ENCODE measurements around the gene MS4A6A. TPM values are rescaled to one million over a fixed set of nuclear protein-coding genes. Genes with fewer than 3 reads are reported as not detected.

MS4A6A gene
- total RNA-seq, 3 donors from 2014 or later (not counting 1 experiment from before 2014, with no cell fraction given) = 1.8 to 27.2 (median 11.8) TPM

DNA sequence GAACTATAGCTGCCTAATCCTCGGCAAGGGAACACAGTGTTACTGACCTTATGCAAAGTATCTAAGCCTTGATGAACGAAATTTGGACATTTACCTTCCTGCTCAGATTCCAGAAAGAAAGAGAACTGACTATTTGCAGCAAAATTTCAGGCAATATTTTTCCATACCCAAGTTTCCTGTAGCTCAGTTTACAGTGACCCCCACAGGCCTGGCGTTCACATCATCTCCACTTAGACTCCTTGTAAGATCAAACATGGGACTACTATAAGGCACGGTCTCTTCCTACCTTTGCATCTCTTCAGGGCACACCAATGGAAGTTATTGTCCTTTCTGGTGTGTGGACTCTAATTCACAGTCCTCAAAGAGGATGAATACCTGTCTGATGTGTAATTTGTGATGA is 21.1 kb downstream of the MS4A6A start:
- 77% methylated on average over 4 of the region's 4 CpGs for WGBS (ENCODE audit: insufficient coverage)
- H3K27me3 ChIP-seq (ENCODE audit: control insufficient read depth, insufficient read depth, low read length) = no peaks in the 10 kb centered on the region
- H3K27ac ChIP-seq (ENCODE audit: low read length) = no peak overlapping the region
- Mint-ChIP-seq H3K36me3 (no peaks in the 10 kb centered on the region), H3K27me3 (ENCODE audit: low read depth in 2 of 2) (peaks cover 5 to 19% of the 10 kb centered on the region in 2 donors), H3K4me1 (no peaks in the 10 kb centered on the region), H3K4me3 (no peak overlapping the region), H3K27ac (no peak overlapping the region), H3K9me3 (no peaks in the 10 kb centered on the region)
- H3K36me3 ChIP-seq (ENCODE audit: control insufficient read depth, insufficient read depth, low read length) = no peaks in the 10 kb centered on the region
- H3K9me3 ChIP-seq (ENCODE audit: control insufficient read depth, insufficient read depth, low read length) = no peaks in the 10 kb centered on the region
- H3K4me1 ChIP-seq (ENCODE audit: control insufficient read depth, insufficient read depth, low read length) = no peaks in the 10 kb centered on the region
- no peak overlapping the region for H3K4me3 ChIP-seq (ENCODE audit: low read length)
- intact Hi-C loops (cut with micrococcal nuclease) = no loop called here
- no peak for DNase-seq
- TF ChIP-seq, protein P1, sequence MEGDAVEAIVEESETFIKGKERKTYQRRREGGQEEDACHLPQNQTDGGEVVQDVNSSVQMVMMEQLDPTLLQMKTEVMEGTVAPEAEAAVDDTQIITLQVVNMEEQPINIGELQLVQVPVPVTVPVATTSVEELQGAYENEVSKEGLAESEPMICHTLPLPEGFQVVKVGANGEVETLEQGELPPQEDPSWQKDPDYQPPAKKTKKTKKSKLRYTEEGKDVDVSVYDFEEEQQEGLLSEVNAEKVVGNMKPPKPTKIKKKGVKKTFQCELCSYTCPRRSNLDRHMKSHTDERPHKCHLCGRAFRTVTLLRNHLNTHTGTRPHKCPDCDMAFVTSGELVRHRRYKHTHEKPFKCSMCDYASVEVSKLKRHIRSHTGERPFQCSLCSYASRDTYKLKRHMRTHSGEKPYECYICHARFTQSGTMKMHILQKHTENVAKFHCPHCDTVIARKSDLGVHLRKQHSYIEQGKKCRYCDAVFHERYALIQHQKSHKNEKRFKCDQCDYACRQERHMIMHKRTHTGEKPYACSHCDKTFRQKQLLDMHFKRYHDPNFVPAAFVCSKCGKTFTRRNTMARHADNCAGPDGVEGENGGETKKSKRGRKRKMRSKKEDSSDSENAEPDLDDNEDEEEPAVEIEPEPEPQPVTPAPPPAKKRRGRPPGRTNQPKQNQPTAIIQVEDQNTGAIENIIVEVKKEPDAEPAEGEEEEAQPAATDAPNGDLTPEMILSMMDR (IDR thresholded peaks at IDR 0.05) = no peak
- no peak for ATAC-seq

DNA sequence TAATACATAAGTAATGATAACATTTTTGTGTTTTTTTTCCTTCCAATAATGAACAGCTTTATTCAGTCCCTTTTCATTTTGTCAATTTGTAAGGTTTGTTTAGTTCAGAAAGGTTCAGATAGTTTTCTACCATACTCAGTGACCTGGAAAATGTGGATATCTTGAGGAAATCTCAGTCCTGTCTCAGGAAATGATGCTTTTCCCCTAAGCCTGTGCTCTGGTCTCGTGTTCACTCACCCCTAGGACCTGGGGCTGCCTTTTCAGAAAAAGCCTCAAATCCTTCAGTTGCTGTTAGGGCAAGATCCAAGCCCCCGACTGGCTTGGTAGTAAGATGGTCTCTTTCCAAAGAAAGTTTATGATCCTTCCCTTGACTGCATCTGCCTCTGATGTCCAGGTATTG is 21.8 kb downstream of the MS4A6A start:
- DNase-seq (no peak), ATAC-seq (no peak)
- Histone ChIP-seq H3K9me3 (ENCODE audit: control insufficient read depth, insufficient read depth, low read length) (no peaks in the 10 kb centered on the region), H3K27me3 (ENCODE audit: control insufficient read depth, insufficient read depth, low read length) (no peaks in the 10 kb centered on the region), H3K4me3 (ENCODE audit: low read length) (no peak overlapping the region), H3K36me3 (ENCODE audit: control insufficient read depth, insufficient read depth, low read length) (no peaks in the 10 kb centered on the region), H3K4me1 (ENCODE audit: control insufficient read depth, insufficient read depth, low read length) (no peaks in the 10 kb centered on the region), H3K27ac (ENCODE audit: low read length) (no peak overlapping the region)
- TF ChIP-seq, protein P1 (IDR thresholded peaks at IDR 0.05) = no peak
- Mint-ChIP-seq H3K27ac (no peak overlapping the region), H3K9me3 (no peaks in the 10 kb centered on the region), H3K36me3 (no peaks in the 10 kb centered on the region), H3K4me1 (peaks cover 3% of the 10 kb centered on the region in 2 donors), H3K4me3 (no peak overlapping the region), H3K27me3 (ENCODE audit: low read depth in 2 of 2) (peaks cover 5 to 18% of the 10 kb centered on the region in 2 donors)
- intact Hi-C loops (cut with micrococcal nuclease) = no loop called here
- 72% methylated on average over 2 of the region's 2 CpGs for WGBS (ENCODE audit: insufficient coverage)

DNA sequence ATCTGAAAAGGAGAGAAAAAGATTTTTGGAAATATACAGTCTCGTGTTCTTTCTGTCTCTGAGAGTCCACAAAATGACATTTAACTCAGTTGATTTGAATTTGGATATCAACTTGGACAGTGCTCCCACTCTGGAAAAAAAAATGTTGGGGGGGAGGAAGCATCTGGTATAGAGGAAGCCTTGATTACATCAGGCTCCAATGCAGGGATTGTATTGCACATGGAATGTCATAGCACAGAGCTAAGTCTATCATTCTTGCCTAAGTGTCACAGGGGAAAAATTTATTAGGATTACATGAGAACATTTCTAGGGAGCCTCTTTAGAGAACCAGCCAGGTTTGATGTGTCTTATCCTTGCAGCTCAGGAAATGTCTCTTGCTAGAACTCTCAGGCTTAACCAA is 23.0 kb downstream of the MS4A6A start:
- Histone ChIP-seq H3K9me3 (ENCODE audit: control insufficient read depth, insufficient read depth, low read length) (no peaks in the 10 kb centered on the region), H3K4me3 (ENCODE audit: low read length) (no peak overlapping the region), H3K36me3 (ENCODE audit: control insufficient read depth, insufficient read depth, low read length) (no peaks in the 10 kb centered on the region), H3K4me1 (ENCODE audit: control insufficient read depth, insufficient read depth, low read length) (no peaks in the 10 kb centered on the region), H3K27ac (ENCODE audit: low read length) (no peak overlapping the region), H3K27me3 (ENCODE audit: control insufficient read depth, insufficient read depth, low read length) (no peaks in the 10 kb centered on the region)
- TF ChIP-seq, protein P1 (IDR thresholded peaks at IDR 0.05) = no peak
- Mint-ChIP-seq H3K27ac (no peak overlapping the region), H3K36me3 (no peaks in the 10 kb centered on the region), H3K27me3 (ENCODE audit: low read depth in 2 of 2) (peaks cover 5 to 12% of the 10 kb centered on the region in 2 donors), H3K4me1 (peaks cover 6% of the 10 kb centered on the region in 2 donors), H3K9me3 (no peaks in the 10 kb centered on the region), H3K4me3 (no peak overlapping the region)
- intact Hi-C loops (cut with micrococcal nuclease) = no loop called here
- WGBS (ENCODE audit: insufficient coverage) = 87% methylated on average over 1 of the region's 1 CpG
- DNase-seq = no peak
- ATAC-seq = no peak

DNA sequence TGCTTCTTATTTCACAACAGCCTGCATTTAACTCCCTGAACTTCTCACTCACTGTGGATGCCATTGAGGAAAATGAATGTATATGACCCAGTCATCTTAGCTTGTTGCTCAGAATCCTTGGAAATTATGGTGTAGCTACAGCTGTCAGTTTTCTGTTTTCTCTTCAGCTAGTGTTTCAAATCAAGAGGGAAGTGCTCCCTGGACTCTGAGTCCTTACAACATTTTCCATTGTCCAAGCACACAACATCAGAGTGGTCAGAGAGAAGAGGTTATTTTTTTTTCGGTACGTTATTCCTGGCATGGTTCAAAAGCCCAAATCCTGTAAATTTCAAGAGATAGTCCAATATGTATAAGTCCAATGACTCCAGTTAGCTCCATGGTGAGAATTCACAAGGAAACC is 23.6 kb downstream of the MS4A6A start:
- DNase-seq = no peak
- no peaks in the 10 kb centered on the region for H3K36me3 Mint-ChIP-seq
- H3K36me3 ChIP-seq (ENCODE audit: control insufficient read depth, insufficient read depth, low read length) = no peaks in the 10 kb centered on the region
- H3K4me1 Mint-ChIP-seq = peaks cover 6% of the 10 kb centered on the region in 2 donors
- peaks cover 5 to 12% of the 10 kb centered on the region in 2 donors for H3K27me3 Mint-ChIP-seq (ENCODE audit: low read depth in 2 of 2)
- H3K4me3 Mint-ChIP-seq = no peak overlapping the region
- TF ChIP-seq, protein P1 (IDR thresholded peaks at IDR 0.05) = no peak
- no peaks in the 10 kb centered on the region for H3K9me3 ChIP-seq (ENCODE audit: control insufficient read depth, insufficient read depth, low read length)
- no peaks in the 10 kb centered on the region for H3K27me3 ChIP-seq (ENCODE audit: control insufficient read depth, insufficient read depth, low read length)
- intact Hi-C loops (cut with micrococcal nuclease) = no loop called here
- H3K9me3 Mint-ChIP-seq = no peaks in the 10 kb centered on the region
- H3K27ac ChIP-seq (ENCODE audit: low read length) = no peak overlapping the region
- no peaks in the 10 kb centered on the region for H3K4me1 ChIP-seq (ENCODE audit: control insufficient read depth, insufficient read depth, low read length)
- H3K27ac Mint-ChIP-seq = no peak overlapping the region
- ATAC-seq = no peak
- H3K4me3 ChIP-seq (ENCODE audit: low read length) = no peak overlapping the region
- 83% methylated on average over 2 of the region's 2 CpGs for WGBS (ENCODE audit: insufficient coverage)
